CD4-positive, alpha-beta T cell (primary cell): ENCODE results near the gene GALNTL6. TPM values are rescaled to one million over a fixed set of nuclear protein-coding genes. Genes with fewer than 3 reads are reported as not detected.

Experiments
- ATAC-seq: fragments of 200-7000 bp; cut with Tn5 transposase; one replicate; pipeline ENCODE4 v1.10.0; 2022; ENCODE audit warnings: mild to moderate bottlenecking; ENCODE audit not compliant: poor library complexity
- CTCF ChIA-PET: fragments of 350-600 bp; sonication (Branson Sonifier 250); formaldehyde crosslinking; loops from one replicate; lab custom pipeline; 2021; ENCODE audit warnings: antibody characterized with exemption, inconsistent platforms; lab: Charles Lee
- POLR2A ChIA-PET: fragments of 350-600 bp; sonication (Branson Sonifier 250); formaldehyde crosslinking; loops from one replicate; lab custom pipeline; 2021; ENCODE audit warnings: antibody characterized with exemption, inconsistent platforms; lab: Charles Lee
- DNase-seq, 14 experiments: peaks; one replicate each; pipeline ENCODE4 v3.0.0-alpha.2; 2013 to 2020; ENCODE audit warnings: mixed read lengths in 2 of 14
- H3K27ac ChIP-seq, 2 donors: one replicate each; pipeline versions ENCODE4 v1.5.1 to v1.7.0; 2013; ENCODE audit warnings: low read length in 2 of 2, low read depth in 1 of 2, mild to moderate bottlenecking in 1 of 2
- H3K27me3 ChIP-seq, 2 experiments: 1 replicate in 1 of 2; 2 replicates in 1 of 2; pipeline versions ENCODE4 v1.6.1 to v1.7.0; 2013; ENCODE audit warnings: low read length in 2 of 2, control low read depth in 1 of 2, mild to moderate bottlenecking in 1 of 2, moderate library complexity in 1 of 2; ENCODE audit not compliant: insufficient read depth in 2 of 2, control insufficient read depth in 1 of 2
- H3K36me3 ChIP-seq: one replicate; pipeline ENCODE4 v1.6.1; 2013; ENCODE audit warnings: low read length, control low read depth; ENCODE audit not compliant: insufficient read depth
- H3K4me1 ChIP-seq: one replicate; pipeline ENCODE4 v1.6.1; 2013; ENCODE audit warnings: low read length, control low read depth; ENCODE audit not compliant: insufficient read depth
- H3K4me3 ChIP-seq: one replicate; pipeline ENCODE4 v1.5.1; 2013; ENCODE audit warnings: mild to moderate bottlenecking, low read length, moderate library complexity
- H3K9me3 ChIP-seq, 2 experiments: 1 replicate in 1 of 2; 2 replicates in 1 of 2; pipeline versions ENCODE4 v1.6.1 to v1.7.0; 2013; ENCODE audit warnings: low read length in 2 of 2, mild to moderate bottlenecking in 2 of 2, control low read depth in 1 of 2, moderate library complexity in 1 of 2; ENCODE audit not compliant: control insufficient read depth in 1 of 2, insufficient read depth in 1 of 2
- H3K27ac Mint-ChIP-seq: one replicate; pipeline ENCODE4 v1.8.0; 2020; ENCODE audit warnings: mixed read lengths
- H3K27me3 Mint-ChIP-seq: one replicate; pipeline ENCODE4 v1.8.0; 2021; ENCODE audit warnings: mixed read lengths
- H3K36me3 Mint-ChIP-seq: one replicate; pipeline ENCODE4 v1.8.0; 2021; ENCODE audit warnings: low read depth, mixed read lengths
- H3K4me1 Mint-ChIP-seq: one replicate; pipeline ENCODE4 v1.8.0; 2021; ENCODE audit warnings: low read depth, mixed read lengths
- H3K4me3 Mint-ChIP-seq: one replicate; pipeline ENCODE4 v1.8.0; 2020; ENCODE audit warnings: mild to moderate bottlenecking, mixed read lengths
- H3K9me3 Mint-ChIP-seq: one replicate; pipeline ENCODE4 v1.8.0; 2020; ENCODE audit warnings: mixed read lengths
- intact Hi-C, 2 experiments: fragments of 100-400 bp; cut with DNase I in 1 of 2; cut with micrococcal nuclease in 1 of 2; formaldehyde crosslinking; loops; one replicate each; pipeline versions ENCODE4 v1.15.1 to v1.9.0; 2023 to 2025; cut with DNase I, micrococcal nuclease
- total RNA-seq, 174 experiments: library from RNA in 2 of 174; stranded (reverse) in 2 of 174; gene quantifications; one replicate each; pipeline ENCODE4 v1.2.3 and lab custom pipeline; 2021 to 2026
- TF ChIP-seq, protein P1 (sequence below): fragments of 200-600 bp; IDR thresholded peaks from one replicate; pipeline ENCODE4 v1.8.0; 2022; ENCODE audit warnings: antibody characterized with exemption, mild to moderate bottlenecking

GALNTL6 gene
- total RNA-seq, 2 experiments from 2014 or later = not detected

DNA sequence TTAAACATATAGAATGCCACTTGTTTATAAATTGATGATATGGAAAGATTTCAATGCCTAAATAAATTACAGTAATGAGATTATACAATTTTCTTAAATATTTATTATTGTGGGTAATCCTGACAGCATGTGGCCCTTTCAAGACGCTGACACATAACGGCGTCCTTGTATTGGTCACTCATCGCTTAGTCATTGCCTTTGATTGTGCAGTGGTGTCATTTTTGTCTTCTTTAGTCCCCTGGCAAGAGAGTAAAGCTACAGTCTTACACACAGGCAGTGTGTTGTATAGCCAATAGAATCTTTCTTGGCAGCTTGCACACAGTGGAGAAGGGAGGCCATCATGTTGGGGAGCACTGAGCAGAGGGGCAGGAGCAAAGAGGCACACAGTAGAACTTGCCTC lies 993.6 kb downstream of the GALNTL6 start:
- H3K27me3 Mint-ChIP-seq = peaks cover 9% of the 10 kb centered on the region
- no peaks in the 10 kb centered on the region for H3K4me1 Mint-ChIP-seq
- DNase-seq (no peak), ATAC-seq (no peak)
- TF ChIP-seq, protein P1, sequence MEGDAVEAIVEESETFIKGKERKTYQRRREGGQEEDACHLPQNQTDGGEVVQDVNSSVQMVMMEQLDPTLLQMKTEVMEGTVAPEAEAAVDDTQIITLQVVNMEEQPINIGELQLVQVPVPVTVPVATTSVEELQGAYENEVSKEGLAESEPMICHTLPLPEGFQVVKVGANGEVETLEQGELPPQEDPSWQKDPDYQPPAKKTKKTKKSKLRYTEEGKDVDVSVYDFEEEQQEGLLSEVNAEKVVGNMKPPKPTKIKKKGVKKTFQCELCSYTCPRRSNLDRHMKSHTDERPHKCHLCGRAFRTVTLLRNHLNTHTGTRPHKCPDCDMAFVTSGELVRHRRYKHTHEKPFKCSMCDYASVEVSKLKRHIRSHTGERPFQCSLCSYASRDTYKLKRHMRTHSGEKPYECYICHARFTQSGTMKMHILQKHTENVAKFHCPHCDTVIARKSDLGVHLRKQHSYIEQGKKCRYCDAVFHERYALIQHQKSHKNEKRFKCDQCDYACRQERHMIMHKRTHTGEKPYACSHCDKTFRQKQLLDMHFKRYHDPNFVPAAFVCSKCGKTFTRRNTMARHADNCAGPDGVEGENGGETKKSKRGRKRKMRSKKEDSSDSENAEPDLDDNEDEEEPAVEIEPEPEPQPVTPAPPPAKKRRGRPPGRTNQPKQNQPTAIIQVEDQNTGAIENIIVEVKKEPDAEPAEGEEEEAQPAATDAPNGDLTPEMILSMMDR = no peak
- Histone ChIP-seq H3K4me1 (no peaks in the 10 kb centered on the region), H3K36me3 (no peaks in the 10 kb centered on the region), H3K27me3 (no peaks in the 10 kb centered on the region), H3K9me3 (no peaks in the 10 kb centered on the region), H3K4me3 (no peak overlapping the region), H3K27ac (no peak overlapping the region)
- intact Hi-C loops = no loop called here
- H3K9me3 Mint-ChIP-seq = no peaks in the 10 kb centered on the region
- H3K27ac Mint-ChIP-seq = no peak overlapping the region
- H3K4me3 Mint-ChIP-seq = no peak overlapping the region
- ChIA-PET CTCF (no interaction called here), POLR2A (no interaction called here)
- no peaks in the 10 kb centered on the region for H3K36me3 Mint-ChIP-seq

DNA sequence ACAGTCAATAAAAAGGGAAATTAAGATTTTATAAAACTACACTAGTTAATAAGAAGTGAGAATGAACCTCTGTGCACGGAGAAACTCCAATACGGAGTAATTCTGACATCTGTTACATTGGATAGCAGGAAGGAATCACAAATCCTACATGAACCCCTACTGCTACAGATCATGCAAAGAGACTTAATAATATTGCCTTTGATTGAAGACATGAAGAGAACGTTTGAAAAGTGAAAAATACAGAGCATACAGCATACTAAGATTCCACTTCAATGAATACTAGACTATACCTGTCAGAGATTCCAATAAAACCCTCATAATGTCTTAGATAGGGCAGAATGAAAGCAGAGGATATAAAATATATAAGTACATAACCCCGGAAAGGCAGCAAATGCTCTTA lies 995.0 kb downstream of the GALNTL6 start:
- H3K27me3 ChIP-seq = no peaks in the 10 kb centered on the region
- H3K27ac ChIP-seq = no peak overlapping the region
- ChIA-PET CTCF (no interaction called here), POLR2A (no interaction called here)
- H3K4me1 ChIP-seq = no peaks in the 10 kb centered on the region
- no peak overlapping the region for H3K4me3 Mint-ChIP-seq
- peaks cover 8% of the 10 kb centered on the region for H3K27me3 Mint-ChIP-seq
- intact Hi-C loops = no loop called here
- ATAC-seq (no peak), DNase-seq (no peak)
- H3K4me3 ChIP-seq = no peak overlapping the region
- H3K27ac Mint-ChIP-seq = no peak overlapping the region
- TF ChIP-seq, protein P1 = no peak
- no peaks in the 10 kb centered on the region for H3K36me3 Mint-ChIP-seq
- no peaks in the 10 kb centered on the region for H3K4me1 Mint-ChIP-seq
- no peaks in the 10 kb centered on the region for H3K9me3 Mint-ChIP-seq
- no peaks in the 10 kb centered on the region for H3K36me3 ChIP-seq
- H3K9me3 ChIP-seq = no peaks in the 10 kb centered on the region

DNA sequence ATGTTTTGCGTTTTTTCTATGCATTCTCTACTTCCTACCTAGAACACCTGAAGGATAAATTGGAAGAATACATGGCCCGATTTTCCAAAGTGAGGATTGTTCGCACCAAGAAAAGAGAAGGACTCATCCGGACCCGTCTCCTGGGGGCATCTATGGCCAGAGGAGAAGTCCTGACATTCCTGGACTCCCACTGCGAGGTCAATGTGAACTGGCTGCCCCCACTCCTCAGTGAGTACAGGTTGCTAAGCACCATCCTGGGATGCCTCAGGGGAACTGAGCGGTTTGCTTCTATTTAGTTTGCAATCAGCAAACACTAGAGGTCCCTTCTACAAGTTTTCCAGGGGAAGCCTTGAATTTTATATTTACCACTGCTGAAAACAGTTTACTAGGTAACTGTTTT lies 996.1 kb downstream of the GALNTL6 start:
- ChIA-PET POLR2A (no interaction called here), CTCF (no interaction called here)
- Mint-ChIP-seq H3K27ac (no peak overlapping the region), H3K9me3 (no peaks in the 10 kb centered on the region), H3K27me3 (peaks cover 8% of the 10 kb centered on the region), H3K36me3 (no peaks in the 10 kb centered on the region), H3K4me3 (no peak overlapping the region), H3K4me1 (no peaks in the 10 kb centered on the region)
- Histone ChIP-seq H3K4me1 (no peaks in the 10 kb centered on the region), H3K4me3 (no peak overlapping the region), H3K9me3 (no peaks in the 10 kb centered on the region), H3K27me3 (no peaks in the 10 kb centered on the region), H3K27ac (no peak overlapping the region), H3K36me3 (no peaks in the 10 kb centered on the region)
- TF ChIP-seq, protein P1 = no peak
- intact Hi-C loops = no loop called here
- DNase-seq = no peak
- ATAC-seq = no peak
